Panc1 (cell line): Measurements from ENCODE around the gene BARHL1. TPM values are rescaled to one million over a fixed set of nuclear protein-coding genes. Genes with fewer than 3 reads are reported as not detected.

Experiments
- ATAC-seq: fragments of 200-7000 bp; cut with Tn5 transposase; 2 replicates; pipeline ENCODE4 v1.9.1; 2020; ENCODE audit warnings: mild to moderate bottlenecking, moderate library complexity
- BruUV-seq: library from RNA; stranded (reverse); fragments of 400-500 nt; replicated peaks from 2 replicates; lab custom pipeline; 2021; lab: Mats Ljungman, UMichigan
- CTCF ChIA-PET: fragments of 300-600 bp; sonication (Branson Sonifier 250); formaldehyde crosslinking; loops from one replicate; lab custom pipeline; 2022; ENCODE audit warnings: antibody characterized with exemption; lab: Charles Lee
- POLR2A ChIA-PET: fragments of 300-600 bp; sonication (Branson Sonifier 250); formaldehyde crosslinking; loops from one replicate; lab custom pipeline; 2022; ENCODE audit warnings: antibody characterized with exemption; lab: Charles Lee
- DNase-seq: peaks from one replicate; pipeline ENCODE4 v3.0.0-alpha.2; 2010; ENCODE audit warnings: low read depth, low spot score
- H3K27ac ChIP-seq: 2 replicates; pipeline ENCODE4 v1.5.1; 2011; ENCODE audit warnings: mild to moderate bottlenecking, low read length, inconsistent platforms
- H3K27me3 ChIP-seq: fragments of 200-500 bp; sonication (Bioruptor generic); 2 replicates; pipeline ENCODE4 v1.6.0; 2014; ENCODE audit warnings: low read length, inconsistent platforms; ENCODE audit not compliant: control insufficient read depth, insufficient read depth
- H3K36me3 ChIP-seq: fragments of 200-500 bp; sonication (Bioruptor generic); 2 replicates; pipeline ENCODE4 v1.5.1; 2014; ENCODE audit warnings: inconsistent platforms, mild to moderate bottlenecking, low read length, moderate library complexity; ENCODE audit not compliant: control insufficient read depth, insufficient read depth
- H3K4me1 ChIP-seq: 2 replicates; pipeline ENCODE4 v1.5.1; 2011; ENCODE audit warnings: inconsistent platforms, mild to moderate bottlenecking, low read length, moderate library complexity; ENCODE audit not compliant: control insufficient read depth, insufficient read depth
- H3K4me3 ChIP-seq, 2 experiments: 2 replicates each; pipeline ENCODE4 v1.5.1; 2011 to 2012; ENCODE audit warnings: low read depth in 2 of 2, low read length in 2 of 2, mild to moderate bottlenecking in 2 of 2, inconsistent platforms in 1 of 2, moderate library complexity in 1 of 2
- H3K9me3 ChIP-seq: fragments of 200-500 bp; sonication (Bioruptor generic); 2 replicates; pipeline ENCODE4 v1.5.1; 2014; ENCODE audit warnings: low read depth, mild to moderate bottlenecking, inconsistent platforms, low read length, moderate library complexity; ENCODE audit not compliant: control insufficient read depth, insufficient read depth
- POLR2AphosphoS5 ChIP-seq: IDR thresholded peaks from 2 replicates; pipeline ENCODE4 v1.6.1; 2012; ENCODE audit warnings: mild to moderate bottlenecking, low read depth, low read length, moderate library complexity
- SIN3A ChIP-seq: IDR thresholded peaks from 2 replicates; pipeline ENCODE4 v1.6.1; 2012; ENCODE audit warnings: low read depth, mild to moderate bottlenecking, low read length, moderate library complexity, borderline replicate concordance; ENCODE audit not compliant: insufficient read depth
- TCF7L2 ChIP-seq: IDR thresholded peaks from 2 replicates; pipeline ENCODE4 v1.6.1; 2011; ENCODE audit warnings: mild to moderate bottlenecking, low read depth, low read length, inconsistent platforms
- in situ Hi-C: cut with HindIII; loops from 2 replicates; pipeline ENCODE4 v1.10.0; 2016; ENCODE audit warnings: low sequenced_read_pairs, low pct_unique_long_range_greater_than_20kb
- intact Hi-C: fragments of 100-400 bp; cut with micrococcal nuclease; formaldehyde crosslinking; loops from one replicate; pipeline ENCODE4 v1.10.0; 2022; ENCODE audit not compliant: unreplicated experiment
- total RNA-seq: library from RNA; stranded (reverse); gene quantifications from one replicate; pipeline ENCODE4 v1.2.1, GENCODE V29; 2021; ENCODE audit not compliant: unreplicated experiment
- TF ChIP-seq, protein P1 (sequence below): fragments of 450-650 bp; IDR thresholded peaks from 2 replicates; pipeline ENCODE4 v1.5.1; 2017; ENCODE audit warnings: mild to moderate bottlenecking
- TF ChIP-seq, protein P2 (sequence below), 2 experiments: IDR thresholded peaks; 2 replicates each; pipeline ENCODE4 v1.6.1; 2011 to 2012; ENCODE audit warnings: low read depth in 2 of 2, control low read depth in 1 of 2, low read length in 1 of 2, mild to moderate bottlenecking in 1 of 2, moderate library complexity in 1 of 2; ENCODE audit not compliant: insufficient read depth in 1 of 2

Gene BARHL1
- total RNA-seq, 1 experiment from 2014 or later = not detected

- H3K4me1 ChIP-seq = no peaks in the 10 kb centered on the region
- H3K27me3 ChIP-seq = peaks cover 6% of the 10 kb centered on the region; the same call in 1 of the 2 replicates
- intact Hi-C loops (no loop called here), in situ Hi-C loops (no loop called here)
- CTCF ChIA-PET = no interaction called here
- H3K36me3 ChIP-seq = no peaks in the 10 kb centered on the region
- ATAC-seq (no peak), DNase-seq (no peak)
- POLR2A ChIA-PET = no interaction called here
- no TSS peak for BruUV-seq
- no peaks in the 10 kb centered on the region for H3K9me3 ChIP-seq
- no peak overlapping the region for H3K27ac ChIP-seq
- TF ChIP-seq POLR2AphosphoS5 (no peak), SIN3A (no peak)
- TF ChIP-seq, protein P1, sequence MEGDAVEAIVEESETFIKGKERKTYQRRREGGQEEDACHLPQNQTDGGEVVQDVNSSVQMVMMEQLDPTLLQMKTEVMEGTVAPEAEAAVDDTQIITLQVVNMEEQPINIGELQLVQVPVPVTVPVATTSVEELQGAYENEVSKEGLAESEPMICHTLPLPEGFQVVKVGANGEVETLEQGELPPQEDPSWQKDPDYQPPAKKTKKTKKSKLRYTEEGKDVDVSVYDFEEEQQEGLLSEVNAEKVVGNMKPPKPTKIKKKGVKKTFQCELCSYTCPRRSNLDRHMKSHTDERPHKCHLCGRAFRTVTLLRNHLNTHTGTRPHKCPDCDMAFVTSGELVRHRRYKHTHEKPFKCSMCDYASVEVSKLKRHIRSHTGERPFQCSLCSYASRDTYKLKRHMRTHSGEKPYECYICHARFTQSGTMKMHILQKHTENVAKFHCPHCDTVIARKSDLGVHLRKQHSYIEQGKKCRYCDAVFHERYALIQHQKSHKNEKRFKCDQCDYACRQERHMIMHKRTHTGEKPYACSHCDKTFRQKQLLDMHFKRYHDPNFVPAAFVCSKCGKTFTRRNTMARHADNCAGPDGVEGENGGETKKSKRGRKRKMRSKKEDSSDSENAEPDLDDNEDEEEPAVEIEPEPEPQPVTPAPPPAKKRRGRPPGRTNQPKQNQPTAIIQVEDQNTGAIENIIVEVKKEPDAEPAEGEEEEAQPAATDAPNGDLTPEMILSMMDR = no peak
- no peak overlapping the region for H3K4me3 ChIP-seq
These were observed 579 bp downstream of the BARHL1 start for GRCh38 chr9:132582786-132583583.

- Histone ChIP-seq H3K27ac (no peak overlapping the region), H3K36me3 (no peaks in the 10 kb centered on the region), H3K9me3 (no peaks in the 10 kb centered on the region), H3K4me3 (no peak overlapping the region), H3K27me3 (peaks cover 5% of the 10 kb centered on the region; the same call in 1 of the 2 replicates), H3K4me1 (no peaks in the 10 kb centered on the region)
- in situ Hi-C loops (no loop called here), intact Hi-C loops (no loop called here)
- ATAC-seq (no peak), DNase-seq (no peak)
- BruUV-seq = no TSS peak
- ChIA-PET POLR2A (no interaction called here), CTCF (no interaction called here)
- TF ChIP-seq SIN3A = no peak
- no peak for TF ChIP-seq POLR2AphosphoS5
- TF ChIP-seq TCF7L2 = no peak
- TF ChIP-seq, protein P2, sequence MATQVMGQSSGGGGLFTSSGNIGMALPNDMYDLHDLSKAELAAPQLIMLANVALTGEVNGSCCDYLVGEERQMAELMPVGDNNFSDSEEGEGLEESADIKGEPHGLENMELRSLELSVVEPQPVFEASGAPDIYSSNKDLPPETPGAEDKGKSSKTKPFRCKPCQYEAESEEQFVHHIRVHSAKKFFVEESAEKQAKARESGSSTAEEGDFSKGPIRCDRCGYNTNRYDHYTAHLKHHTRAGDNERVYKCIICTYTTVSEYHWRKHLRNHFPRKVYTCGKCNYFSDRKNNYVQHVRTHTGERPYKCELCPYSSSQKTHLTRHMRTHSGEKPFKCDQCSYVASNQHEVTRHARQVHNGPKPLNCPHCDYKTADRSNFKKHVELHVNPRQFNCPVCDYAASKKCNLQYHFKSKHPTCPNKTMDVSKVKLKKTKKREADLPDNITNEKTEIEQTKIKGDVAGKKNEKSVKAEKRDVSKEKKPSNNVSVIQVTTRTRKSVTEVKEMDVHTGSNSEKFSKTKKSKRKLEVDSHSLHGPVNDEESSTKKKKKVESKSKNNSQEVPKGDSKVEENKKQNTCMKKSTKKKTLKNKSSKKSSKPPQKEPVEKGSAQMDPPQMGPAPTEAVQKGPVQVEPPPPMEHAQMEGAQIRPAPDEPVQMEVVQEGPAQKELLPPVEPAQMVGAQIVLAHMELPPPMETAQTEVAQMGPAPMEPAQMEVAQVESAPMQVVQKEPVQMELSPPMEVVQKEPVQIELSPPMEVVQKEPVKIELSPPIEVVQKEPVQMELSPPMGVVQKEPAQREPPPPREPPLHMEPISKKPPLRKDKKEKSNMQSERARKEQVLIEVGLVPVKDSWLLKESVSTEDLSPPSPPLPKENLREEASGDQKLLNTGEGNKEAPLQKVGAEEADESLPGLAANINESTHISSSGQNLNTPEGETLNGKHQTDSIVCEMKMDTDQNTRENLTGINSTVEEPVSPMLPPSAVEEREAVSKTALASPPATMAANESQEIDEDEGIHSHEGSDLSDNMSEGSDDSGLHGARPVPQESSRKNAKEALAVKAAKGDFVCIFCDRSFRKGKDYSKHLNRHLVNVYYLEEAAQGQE (IDR thresholded peaks at IDR 0.05; ENCODE audit: insufficient read depth in 1 of 2, low read depth in 2 of 2, low read length in 1 of 2) = no peak
- TF ChIP-seq, protein P1 = no peak
These were observed 1.3 kb downstream of the BARHL1 start for GRCh38 chr9:132583584-132584304.
